Measurements from ENCODE around the gene IL33. TPM values are rescaled to one million over a fixed set of nuclear protein-coding genes. Genes with fewer than 3 reads are reported as not detected.

IL33 gene
- total and polyA plus RNA-seq, 2 donors (not counting 1 experiment from before 2014, with no cell fraction given): 1.3 to 2.0 TPM

- no peaks in the 10 kb centered on the region for H3K27me3 ChIP-seq (ENCODE audit: control insufficient read depth, insufficient read depth, low read length)
- H3K4me3 ChIP-seq (replicated peaks in 1 of 4; ENCODE audit: control extremely low read depth in 1 of 4, insufficient read depth in 1 of 4, low read depth in 3 of 4, low read length in 4 of 4): no peak overlapping the region
- no peak overlapping the region for H2AFZ ChIP-seq (ENCODE audit: low read length)
- H3K9ac ChIP-seq (ENCODE audit: insufficient read depth, low read length): no peak overlapping the region
- no peaks in the 10 kb centered on the region for H4K20me1 ChIP-seq (ENCODE audit: control insufficient read depth, extremely low read depth, insufficient read depth, low read length)
- peak in 1 of 2 donors; percentile 18 for DNase-seq (ENCODE audit: low read depth in 2 of 2)
- TF ChIP-seq EZH2 (IDR thresholded peaks at IDR 0.05; ENCODE audit: low read length, missing control alignments) (no peak), CTCF (conservative IDR thresholded peaks at IDR 0.05 in 1 of 2, IDR thresholded peaks at IDR 0.05 in 1 of 2; ENCODE audit: low read depth in 1 of 2, low read length in 2 of 2) (no peak)
- H3K4me1 ChIP-seq (ENCODE audit: control insufficient read depth, extremely low read depth, insufficient read depth, low read length): no peaks in the 10 kb centered on the region
- no peak overlapping the region for H3K4me2 ChIP-seq (ENCODE audit: extremely low read depth, insufficient read depth, low read length)
- no peaks in the 10 kb centered on the region for H3K9me3 ChIP-seq (ENCODE audit: control insufficient read depth, insufficient read depth, low read depth, low read length)
- no peak overlapping the region for H3K27ac ChIP-seq (ENCODE audit: insufficient read depth, low read length)
- H3K79me2 ChIP-seq (ENCODE audit: control insufficient read depth, insufficient read depth, low read length): no peaks in the 10 kb centered on the region
- H3K36me3 ChIP-seq (ENCODE audit: control insufficient read depth, insufficient read depth, low read length): no peaks in the 10 kb centered on the region
Observed at GRCh38 chr9:6247266-6247665, 31.7 kb downstream of the IL33 start.

- no peak for TF ChIP-seq CTCF (conservative IDR thresholded peaks at IDR 0.05 in 1 of 2, IDR thresholded peaks at IDR 0.05 in 1 of 2; ENCODE audit: low read depth in 1 of 2, low read length in 2 of 2)
- TF ChIP-seq EZH2 (IDR thresholded peaks at IDR 0.05; ENCODE audit: low read length, missing control alignments): no peak
- Histone ChIP-seq H2AFZ (ENCODE audit: low read length) (no peak overlapping the region), H3K27ac (ENCODE audit: insufficient read depth, low read length) (no peak overlapping the region)
Observed at GRCh38 chr9:6268826-6269397, 53.3 kb downstream of the IL33 start.

GRCh38 chr9:6270896-6271295 is 55.3 kb downstream of the IL33 start:
- peak in 1 of 2 donors; percentile 5 for DNase-seq (ENCODE audit: low read depth in 2 of 2)
- Histone ChIP-seq H3K4me3 (replicated peaks in 1 of 4; ENCODE audit: control extremely low read depth in 1 of 4, insufficient read depth in 1 of 4, low read depth in 3 of 4, low read length in 4 of 4) (no peak overlapping the region), H3K4me2 (ENCODE audit: extremely low read depth, insufficient read depth, low read length) (no peak overlapping the region), H3K9me3 (ENCODE audit: control insufficient read depth, insufficient read depth, low read depth, low read length) (no peaks in the 10 kb centered on the region), H3K27me3 (ENCODE audit: control insufficient read depth, insufficient read depth, low read length) (no peaks in the 10 kb centered on the region), H3K36me3 (ENCODE audit: control insufficient read depth, insufficient read depth, low read length) (no peaks in the 10 kb centered on the region), H3K27ac (ENCODE audit: insufficient read depth, low read length) (no peak overlapping the region), H2AFZ (ENCODE audit: low read length) (no peak overlapping the region), H4K20me1 (ENCODE audit: control insufficient read depth, extremely low read depth, insufficient read depth, low read length) (no peaks in the 10 kb centered on the region), H3K9ac (ENCODE audit: insufficient read depth, low read length) (no peak overlapping the region), H3K79me2 (ENCODE audit: control insufficient read depth, insufficient read depth, low read length) (no peaks in the 10 kb centered on the region), H3K4me1 (ENCODE audit: control insufficient read depth, extremely low read depth, insufficient read depth, low read length) (no peaks in the 10 kb centered on the region)
- TF ChIP-seq CTCF (conservative IDR thresholded peaks at IDR 0.05 in 1 of 2, IDR thresholded peaks at IDR 0.05 in 1 of 2; ENCODE audit: low read depth in 1 of 2, low read length in 2 of 2): no peak
- TF ChIP-seq EZH2 (IDR thresholded peaks at IDR 0.05; ENCODE audit: low read length, missing control alignments): no peak

More at GRCh38 chr9:6268826-6269397, 53.3 kb downstream of the IL33 start:
- Histone ChIP-seq H3K36me3 (ENCODE audit: control insufficient read depth, insufficient read depth, low read length) (no peaks in the 10 kb centered on the region), H3K4me3 (replicated peaks in 1 of 4; ENCODE audit: control extremely low read depth in 1 of 4, insufficient read depth in 1 of 4, low read depth in 3 of 4, low read length in 4 of 4) (no peak overlapping the region), H3K9me3 (ENCODE audit: control insufficient read depth, insufficient read depth, low read depth, low read length) (no peaks in the 10 kb centered on the region), H3K9ac (ENCODE audit: insufficient read depth, low read length) (no peak overlapping the region), H3K27me3 (ENCODE audit: control insufficient read depth, insufficient read depth, low read length) (no peaks in the 10 kb centered on the region), H4K20me1 (ENCODE audit: control insufficient read depth, extremely low read depth, insufficient read depth, low read length) (no peaks in the 10 kb centered on the region), H3K79me2 (ENCODE audit: control insufficient read depth, insufficient read depth, low read length) (no peaks in the 10 kb centered on the region), H3K4me1 (ENCODE audit: control insufficient read depth, extremely low read depth, insufficient read depth, low read length) (no peaks in the 10 kb centered on the region), H3K4me2 (ENCODE audit: extremely low read depth, insufficient read depth, low read length) (no peak overlapping the region)
- DNase-seq (ENCODE audit: low read depth in 2 of 2): no peak

Data from fibroblast of lung (primary cell).